Measurements from ENCODE around the gene ANKRD62.

The ANKRD62 gene

DNA sequence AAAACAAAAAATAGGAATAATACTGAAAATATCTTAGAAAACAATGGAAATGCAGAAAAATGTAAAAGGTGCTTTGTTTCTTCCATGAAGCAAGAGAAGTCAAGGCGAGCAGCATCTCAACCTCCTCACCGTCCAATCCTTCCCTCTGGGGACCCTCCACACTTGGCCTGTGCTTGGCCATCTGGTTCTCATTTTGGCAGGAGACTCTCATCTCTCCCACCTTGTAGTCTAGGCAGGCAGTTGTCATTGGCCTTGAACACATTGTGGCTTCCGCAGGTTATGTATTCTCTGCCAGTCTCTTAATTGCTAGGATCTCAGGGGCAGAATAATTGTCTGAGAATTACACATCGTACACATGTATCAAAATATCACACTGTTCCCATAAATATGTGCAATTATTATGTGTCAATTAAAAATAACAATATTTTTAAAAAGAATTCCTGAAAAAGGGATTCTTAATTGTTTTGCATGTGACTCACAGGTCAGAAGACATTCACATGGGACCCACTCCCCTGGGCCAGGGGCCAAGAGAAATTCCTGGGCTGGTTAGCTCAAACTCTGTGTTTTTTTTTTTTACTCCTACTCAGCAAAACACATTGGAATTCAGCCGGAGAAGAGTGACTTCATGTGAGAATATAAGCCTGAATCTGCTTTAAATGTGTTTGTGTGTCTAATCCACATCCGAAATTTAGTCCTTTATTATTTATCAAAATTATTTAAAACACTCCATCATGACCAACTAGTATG lies 14.0 kb upstream of the ANKRD62 start:
- H3K27ac ChIP-seq, result no peak overlapping the region
- DNase-seq, result no peak
- no peak overlapping the region for H3K4me3 ChIP-seq
- TF ChIP-seq CTCF (IDR thresholded peaks at IDR 0.05), result no peak
- no peaks in the 10 kb centered on the region for H3K27me3 ChIP-seq
- no peaks in the 10 kb centered on the region for H3K9me3 ChIP-seq
- no peaks in the 10 kb centered on the region for H3K36me3 ChIP-seq
- peaks cover 0 to 6% (median 3%) of the 10 kb centered on the region in 4 donors for H3K4me1 ChIP-seq
- intact Hi-C loops (cut with DNase I; ENCODE audit: low total_unique reads), result no loop called here

- DNase-seq, result no peak
- Histone ChIP-seq H3K4me3 (no peak overlapping the region), H3K9me3 (no peaks in the 10 kb centered on the region), H3K4me1 (peaks cover 0 to under 1% (median 0%) of the 10 kb centered on the region in 4 donors), H3K36me3 (no peaks in the 10 kb centered on the region), H3K27me3 (no peaks in the 10 kb centered on the region), H3K27ac (no peak overlapping the region)
- intact Hi-C loops (cut with DNase I; ENCODE audit: low total_unique reads), result no loop called here
- no peak for TF ChIP-seq CTCF (IDR thresholded peaks at IDR 0.05)
Measured at GRCh38 chr18:12085136-12085535, 8.5 kb upstream of the ANKRD62 start.

DNA sequence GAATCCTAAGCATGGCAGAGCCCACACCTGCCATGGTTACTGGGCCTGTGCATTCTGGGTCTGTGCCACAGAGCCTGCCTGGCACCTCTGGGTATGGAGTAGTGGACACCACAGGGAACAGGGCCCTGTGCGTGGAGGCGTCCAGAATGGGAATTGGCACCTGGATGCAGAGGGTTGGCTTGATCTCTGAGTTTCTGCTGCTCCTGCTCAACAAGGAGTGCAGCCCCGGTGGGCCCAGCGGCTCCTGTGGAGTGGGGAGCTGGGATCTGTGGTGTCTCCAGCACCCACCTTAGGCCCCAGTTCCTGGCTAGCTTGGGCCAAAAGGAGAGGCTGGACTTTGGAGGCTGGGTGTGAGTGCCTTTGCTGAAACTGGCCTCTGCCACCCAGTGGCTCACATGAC lies 7.9 kb upstream of the ANKRD62 start:
- no peaks in the 10 kb centered on the region for H3K36me3 ChIP-seq
- no peak for DNase-seq
- no peaks in the 10 kb centered on the region for H3K9me3 ChIP-seq
- H3K27ac ChIP-seq, result no peak overlapping the region
- H3K4me1 ChIP-seq, result no peaks in the 10 kb centered on the region
- H3K4me3 ChIP-seq, result no peak overlapping the region
- intact Hi-C loops (cut with DNase I; ENCODE audit: low total_unique reads), result no loop called here
- TF ChIP-seq CTCF (IDR thresholded peaks at IDR 0.05), result no peak
- no peaks in the 10 kb centered on the region for H3K27me3 ChIP-seq

DNA sequence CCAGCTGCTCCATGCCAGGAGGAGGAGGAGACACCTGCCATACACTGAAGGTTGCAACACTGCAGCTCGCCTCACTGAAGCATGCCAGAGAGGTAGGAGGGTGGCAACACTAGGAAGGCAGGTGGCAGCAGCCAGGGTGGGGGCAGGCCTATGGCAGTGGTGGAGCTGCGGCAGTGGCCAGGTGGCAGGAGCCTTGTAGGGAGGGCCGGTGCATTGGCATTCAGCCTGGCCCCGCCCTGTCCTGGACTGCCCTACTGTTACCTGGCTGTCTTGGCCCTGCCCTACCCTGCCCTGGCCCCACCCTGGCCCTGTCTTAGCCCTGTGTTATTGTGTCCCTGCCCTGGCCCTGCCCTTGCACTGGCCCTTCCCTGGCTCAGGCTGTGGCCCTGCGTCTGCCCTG lies 7.4 kb upstream of the ANKRD62 start:
- no peak for TF ChIP-seq CTCF (IDR thresholded peaks at IDR 0.05)
- H3K9me3 ChIP-seq, result no peaks in the 10 kb centered on the region
- no peak overlapping the region for H3K27ac ChIP-seq
- no peak overlapping the region for H3K4me3 ChIP-seq
- H3K27me3 ChIP-seq, result no peaks in the 10 kb centered on the region
- no peaks in the 10 kb centered on the region for H3K4me1 ChIP-seq
- H3K36me3 ChIP-seq, result no peaks in the 10 kb centered on the region
- intact Hi-C loops (cut with DNase I; ENCODE audit: low total_unique reads), result no loop called here
- DNase-seq, result no peak

- H3K27ac ChIP-seq, result no peak overlapping the region
- no peak for DNase-seq
- no peak for TF ChIP-seq CTCF (IDR thresholded peaks at IDR 0.05)
Measured at GRCh38 chr18:12086677-12087470, 6.8 kb upstream of the ANKRD62 start.

More at GRCh38 chr18:12086677-12087470, 6.8 kb upstream of the ANKRD62 start:
- intact Hi-C loops (cut with DNase I; ENCODE audit: low total_unique reads), result no loop called here
- no peaks in the 10 kb centered on the region for H3K4me1 ChIP-seq
- H3K9me3 ChIP-seq, result no peaks in the 10 kb centered on the region
- no peaks in the 10 kb centered on the region for H3K27me3 ChIP-seq
- no peaks in the 10 kb centered on the region for H3K36me3 ChIP-seq
- H3K4me3 ChIP-seq, result no peak overlapping the region

All from tibial artery (tissue), 4 donors.